ENCODE measurements around the gene CTBP2.

DNA sequence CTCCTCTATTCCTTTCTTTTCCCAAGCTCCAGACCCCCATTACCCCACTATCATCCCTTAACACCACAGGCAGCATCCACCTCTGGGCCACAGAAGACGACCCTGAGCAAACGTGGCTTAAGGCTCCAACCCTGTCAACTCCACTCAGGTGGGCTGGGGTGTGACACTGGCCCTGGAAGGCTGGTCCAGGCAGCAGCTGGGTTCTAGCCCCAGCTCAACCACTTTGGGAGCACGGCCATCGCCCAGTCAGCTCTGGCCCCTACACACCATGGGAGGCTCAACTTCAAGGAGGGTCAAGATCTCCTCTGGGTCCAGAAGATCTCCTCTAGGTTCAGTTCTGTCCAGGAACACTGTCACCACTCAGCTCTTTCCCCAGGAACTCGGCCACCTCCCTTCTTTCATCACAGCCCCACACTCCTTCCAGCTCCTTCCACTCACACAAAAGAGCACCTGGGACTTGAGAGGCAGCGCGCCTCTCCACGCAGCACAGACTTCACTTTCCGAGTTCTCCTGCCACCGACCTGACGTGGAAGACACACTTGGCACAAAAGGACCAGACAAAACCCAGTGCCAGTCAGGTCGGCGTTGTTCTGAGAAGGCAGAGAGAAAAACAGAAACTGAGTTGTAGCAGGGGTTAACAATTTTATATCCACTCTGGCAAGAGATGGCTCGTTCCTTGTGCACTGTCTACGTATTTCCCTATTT lies 84.1 kb downstream of the CTBP2 start:
- TF ChIP-seq, protein P1, sequence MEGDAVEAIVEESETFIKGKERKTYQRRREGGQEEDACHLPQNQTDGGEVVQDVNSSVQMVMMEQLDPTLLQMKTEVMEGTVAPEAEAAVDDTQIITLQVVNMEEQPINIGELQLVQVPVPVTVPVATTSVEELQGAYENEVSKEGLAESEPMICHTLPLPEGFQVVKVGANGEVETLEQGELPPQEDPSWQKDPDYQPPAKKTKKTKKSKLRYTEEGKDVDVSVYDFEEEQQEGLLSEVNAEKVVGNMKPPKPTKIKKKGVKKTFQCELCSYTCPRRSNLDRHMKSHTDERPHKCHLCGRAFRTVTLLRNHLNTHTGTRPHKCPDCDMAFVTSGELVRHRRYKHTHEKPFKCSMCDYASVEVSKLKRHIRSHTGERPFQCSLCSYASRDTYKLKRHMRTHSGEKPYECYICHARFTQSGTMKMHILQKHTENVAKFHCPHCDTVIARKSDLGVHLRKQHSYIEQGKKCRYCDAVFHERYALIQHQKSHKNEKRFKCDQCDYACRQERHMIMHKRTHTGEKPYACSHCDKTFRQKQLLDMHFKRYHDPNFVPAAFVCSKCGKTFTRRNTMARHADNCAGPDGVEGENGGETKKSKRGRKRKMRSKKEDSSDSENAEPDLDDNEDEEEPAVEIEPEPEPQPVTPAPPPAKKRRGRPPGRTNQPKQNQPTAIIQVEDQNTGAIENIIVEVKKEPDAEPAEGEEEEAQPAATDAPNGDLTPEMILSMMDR (optimal IDR thresholded peaks at IDR 0.05 in 1 of 3, IDR thresholded peaks at IDR 0.05 in 1 of 3, conservative IDR thresholded peaks at IDR 0.05 in 1 of 3; ENCODE audit: extremely low read depth in 1 of 3, insufficient read depth in 2 of 3, low read length in 3 of 3): no peak
- no peak for TF ChIP-seq EZH2 (IDR thresholded peaks at IDR 0.05; ENCODE audit: low read length)

Measured in keratinocyte (primary cell).